ENCODE measurements around the gene XXYLT1.

The XXYLT1 gene

DNA sequence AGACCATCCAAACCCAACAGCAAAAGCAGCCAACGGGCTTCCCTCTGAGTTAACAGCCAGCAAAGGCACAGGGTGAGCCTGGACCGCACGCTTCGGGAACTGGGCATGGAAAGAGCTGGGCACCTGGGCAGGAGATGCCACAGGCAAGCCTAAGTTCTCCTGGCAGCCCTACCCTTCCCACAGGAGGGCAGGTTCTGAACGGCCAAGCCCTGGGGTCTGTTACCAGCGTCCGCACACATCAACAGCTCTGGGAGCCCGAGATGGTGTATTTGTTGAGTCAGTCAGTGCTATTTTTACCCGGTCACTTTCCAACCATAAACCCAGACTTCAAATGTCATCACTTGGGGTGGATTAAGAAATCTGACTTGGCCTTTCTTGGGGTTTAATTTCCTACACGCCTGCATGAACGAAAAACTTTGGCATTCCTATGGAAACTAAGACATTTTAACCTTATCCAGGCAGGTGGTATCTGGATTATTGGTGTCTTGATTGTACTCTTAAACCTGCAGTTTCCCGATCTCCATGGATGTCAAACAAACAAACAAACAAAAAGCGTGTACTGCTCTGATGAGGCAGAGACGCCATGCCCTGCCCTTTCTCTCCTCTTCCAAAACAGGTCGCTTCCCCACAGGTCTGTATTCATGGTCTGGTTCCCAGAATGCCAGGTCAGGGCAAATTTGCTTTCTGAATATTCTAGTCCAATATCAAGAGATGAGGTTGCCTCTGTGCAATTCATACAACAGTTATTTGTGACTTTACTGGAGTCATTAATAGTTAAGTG is 99.7 kb downstream of the XXYLT1 start:
- DNase-seq (ENCODE audit: low read depth in 1 of 2, low spot score in 1 of 2), result no peak

DNA sequence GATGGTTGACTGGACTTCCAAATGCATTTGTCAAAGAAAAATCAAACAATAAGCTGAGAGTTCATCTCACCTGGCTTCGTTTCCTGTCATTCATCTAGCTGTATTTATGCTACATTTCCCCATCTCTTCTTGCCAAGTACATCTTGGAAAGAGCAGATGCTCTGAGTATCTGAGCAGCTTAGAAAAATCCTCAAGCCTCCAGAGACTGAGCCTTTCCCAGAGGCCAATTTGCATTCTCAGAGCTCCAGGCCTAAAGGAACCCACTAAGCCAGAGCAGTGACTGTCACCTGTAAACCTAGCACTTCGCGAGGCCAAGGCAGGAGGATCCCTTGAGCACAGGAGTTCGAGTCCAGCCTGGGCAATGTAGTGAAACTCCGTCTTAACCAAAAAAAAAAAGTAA is 100.5 kb downstream of the XXYLT1 start:
- no peak for DNase-seq (ENCODE audit: low read depth in 1 of 2, low spot score in 1 of 2)

DNA sequence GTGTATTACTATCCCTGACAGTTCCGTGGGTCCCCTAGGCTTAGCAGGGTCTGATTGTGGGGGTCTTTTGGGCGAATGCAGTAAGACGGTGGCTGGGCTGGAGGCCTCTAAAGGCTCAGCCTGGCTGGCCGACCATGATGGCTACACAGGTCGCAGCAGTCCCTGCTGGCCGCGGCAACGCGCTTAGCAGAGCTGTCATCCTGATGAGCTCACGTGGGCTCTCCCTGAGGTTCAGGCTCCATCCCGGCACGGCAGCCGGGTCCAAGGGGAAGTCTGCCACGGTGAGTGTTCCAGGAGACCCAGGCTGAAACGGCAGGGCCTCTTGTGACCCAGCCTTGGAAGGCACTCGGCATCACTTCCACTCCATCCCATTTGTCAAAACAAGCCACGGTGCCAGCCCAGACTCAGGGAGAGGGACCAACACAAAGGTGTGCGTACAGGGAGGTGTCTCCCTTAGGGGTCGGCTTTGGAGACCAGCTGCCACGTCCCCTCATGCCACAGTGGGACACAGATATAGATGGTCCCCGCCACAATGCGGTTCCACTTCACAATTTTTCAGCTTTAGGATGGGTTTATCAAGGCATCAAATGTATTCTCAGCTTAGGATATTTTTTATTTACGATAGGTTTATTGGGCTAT is 101.8 kb downstream of the XXYLT1 start:
- DNase-seq (ENCODE audit: low read depth in 1 of 2, low spot score in 1 of 2), result no peak

DNA sequence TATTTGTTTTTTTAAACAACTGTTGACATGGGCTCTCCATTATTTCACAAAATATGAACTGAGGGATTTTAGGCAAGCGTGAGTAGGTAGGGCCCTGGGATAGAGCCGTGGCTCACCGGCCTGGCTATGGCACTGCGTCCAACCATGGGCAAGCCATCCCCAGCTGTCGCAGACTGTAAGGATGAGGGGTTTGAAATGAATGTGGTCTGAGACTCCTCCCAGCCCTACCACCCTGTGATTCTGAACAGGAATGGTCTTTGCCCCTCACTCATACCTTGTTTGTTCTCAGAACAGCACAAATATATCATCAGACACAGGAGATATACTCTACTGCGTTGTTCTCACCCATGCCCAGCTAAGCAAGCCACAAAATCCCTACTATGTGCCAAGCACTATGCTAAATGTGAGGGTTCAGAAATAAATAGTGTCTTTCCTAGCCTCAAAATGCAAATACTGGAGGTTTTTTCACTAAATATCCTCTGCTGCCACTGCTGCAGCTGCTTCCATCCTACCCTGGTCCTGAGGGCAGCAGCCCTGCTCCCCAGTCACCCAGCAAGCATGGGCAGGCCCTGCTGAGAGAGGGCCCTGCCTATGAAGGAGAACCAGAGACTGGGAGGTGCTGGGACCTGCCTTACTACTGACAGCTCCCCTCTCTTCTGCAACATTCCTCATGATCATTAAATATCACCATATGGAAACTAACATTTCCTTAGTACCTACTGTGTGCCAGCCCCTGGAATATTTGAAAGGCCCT is 102.8 kb downstream of the XXYLT1 start:
- DNase-seq (ENCODE audit: low read depth in 1 of 2, low spot score in 1 of 2), result no peak

GRCh38 chr3:195165790-195166189 is 105.2 kb downstream of the XXYLT1 start:
- DNase-seq (ENCODE audit: low read depth in 1 of 2, low spot score in 1 of 2), result no peak

- no peak for DNase-seq (ENCODE audit: low read depth in 1 of 2, low spot score in 1 of 2)
These were observed 105.7 kb downstream of the XXYLT1 start for GRCh38 chr3:195165265-195165609.

GRCh38 chr3:195164573-195165264 is 106.2 kb downstream of the XXYLT1 start:
- no peak for DNase-seq (ENCODE audit: low read depth in 1 of 2, low spot score in 1 of 2)

DNA sequence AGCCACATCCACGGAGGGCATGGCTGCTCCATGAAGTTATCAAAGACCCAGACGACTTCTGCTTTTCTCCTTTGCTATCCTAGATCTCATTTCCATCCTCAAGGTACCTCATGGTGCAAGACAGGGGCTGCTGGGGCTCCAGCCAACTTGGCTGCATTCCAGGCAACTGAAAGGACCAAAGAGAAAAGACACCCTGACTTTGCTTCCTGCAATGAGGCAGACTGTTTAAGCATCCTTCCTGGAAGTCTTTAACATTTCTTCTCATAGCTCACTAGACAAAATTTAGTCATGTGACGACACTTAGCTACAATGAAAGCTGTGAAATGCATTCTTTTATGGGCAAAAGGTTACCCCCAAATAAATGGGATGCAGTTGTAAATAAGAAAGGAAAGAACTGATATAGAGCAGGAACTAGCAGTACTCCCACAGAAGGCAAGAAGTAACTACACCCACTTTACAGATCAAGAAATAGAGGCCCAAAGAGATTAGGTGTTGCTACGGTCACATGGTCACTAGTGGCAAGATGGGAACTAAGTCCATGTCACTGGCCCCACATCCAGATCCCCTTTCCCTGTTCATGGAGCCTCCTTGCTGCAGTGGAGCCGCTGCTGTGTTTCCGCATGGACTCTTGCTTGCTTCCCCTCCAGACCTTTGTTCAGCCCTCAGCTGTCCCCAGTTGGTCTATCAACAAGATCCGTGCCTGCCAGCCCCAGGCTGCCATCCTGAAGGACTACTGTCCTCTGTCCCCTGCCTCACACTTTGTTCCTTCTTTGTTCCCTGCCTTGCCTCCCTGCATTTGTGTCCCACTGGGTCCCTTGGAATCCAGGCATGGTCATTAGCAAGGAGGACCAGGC is 107.0 kb downstream of the XXYLT1 start:
- no peak for DNase-seq (ENCODE audit: low read depth in 1 of 2, low spot score in 1 of 2)

DNA sequence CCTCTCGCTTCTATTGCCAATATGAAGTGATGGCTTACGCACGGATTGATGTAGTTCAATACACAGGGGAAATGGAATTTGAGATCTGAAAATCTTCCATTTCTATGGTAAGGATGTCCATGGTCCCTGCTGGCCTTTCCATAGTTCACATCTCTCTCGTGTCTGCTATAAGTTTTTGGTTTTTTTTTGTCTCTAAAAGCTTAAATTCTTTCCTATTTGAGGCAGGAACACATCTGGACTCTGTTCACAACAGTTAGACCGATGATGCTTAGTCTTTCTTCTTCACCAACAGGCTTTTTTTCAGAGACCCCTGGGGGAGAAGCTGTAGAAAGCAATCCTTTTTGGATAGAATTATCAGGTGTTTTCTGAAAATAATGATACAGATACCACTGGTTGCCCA is 108.1 kb downstream of the XXYLT1 start:
- DNase-seq (ENCODE audit: low read depth in 1 of 2, low spot score in 1 of 2), result no peak

GRCh38 chr3:195162033-195162669 is 108.8 kb downstream of the XXYLT1 start:
- DNase-seq (ENCODE audit: low read depth in 1 of 2, low spot score in 1 of 2), result no peak

DNA sequence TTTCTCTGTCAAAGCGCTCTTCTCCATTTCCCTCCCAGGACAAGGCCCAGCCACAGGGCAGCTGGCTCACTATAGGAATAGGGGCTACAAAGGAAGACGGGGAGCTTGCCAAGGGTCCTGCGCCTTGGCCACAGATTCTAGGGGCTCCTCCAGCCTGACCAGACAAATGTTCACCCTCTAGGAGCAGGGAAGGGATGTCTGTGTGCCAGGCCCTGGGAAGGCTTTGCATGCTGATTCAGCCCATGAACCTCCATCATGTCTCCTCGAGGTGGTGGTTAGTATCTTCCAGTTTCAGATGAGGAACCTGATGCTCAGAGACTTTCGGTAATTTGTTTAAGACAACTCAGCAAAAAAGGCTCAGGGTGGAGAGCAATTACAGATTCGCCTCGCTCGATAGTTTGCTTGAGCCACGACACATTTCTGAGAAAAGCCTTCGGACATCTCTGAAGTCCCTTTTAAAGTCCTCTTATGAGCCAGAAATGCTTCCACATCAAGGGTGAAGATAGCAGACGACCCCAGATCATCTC is 110.0 kb downstream of the XXYLT1 start:
- no peak for DNase-seq (ENCODE audit: low read depth in 1 of 2, low spot score in 1 of 2)

DNA sequence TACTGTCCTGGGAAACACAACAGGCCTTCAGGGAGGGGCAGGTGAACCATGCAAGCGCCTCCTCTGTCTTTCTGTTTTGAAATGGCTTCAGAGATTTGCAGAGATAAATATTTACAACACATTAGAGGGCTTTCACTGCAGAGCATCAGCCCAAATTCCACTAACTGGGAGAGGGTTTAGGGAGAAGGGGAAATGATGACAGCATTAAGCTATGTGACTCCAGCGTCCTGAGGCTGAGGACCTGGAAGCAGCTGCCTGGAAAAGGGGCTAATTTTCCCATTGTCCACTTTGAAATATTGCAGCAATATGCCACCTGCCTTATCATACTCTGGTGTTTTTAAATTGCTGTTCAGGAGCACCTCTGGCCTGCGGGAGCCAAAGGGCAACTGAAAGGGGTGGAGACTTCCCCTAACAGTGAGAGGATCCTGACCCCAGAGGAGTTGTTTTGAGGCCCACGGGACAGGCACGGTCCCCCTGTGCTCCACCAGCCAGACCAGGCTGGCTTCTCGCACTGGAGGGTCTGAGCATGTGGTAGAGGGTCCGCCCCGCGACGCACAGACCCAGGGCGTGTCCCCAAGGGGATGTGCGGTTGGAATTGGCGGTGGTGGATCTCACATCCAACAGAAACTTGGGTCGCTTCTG is 110.6 kb downstream of the XXYLT1 start:
- DNase-seq (ENCODE audit: low read depth in 1 of 2, low spot score in 1 of 2), result no peak

DNA sequence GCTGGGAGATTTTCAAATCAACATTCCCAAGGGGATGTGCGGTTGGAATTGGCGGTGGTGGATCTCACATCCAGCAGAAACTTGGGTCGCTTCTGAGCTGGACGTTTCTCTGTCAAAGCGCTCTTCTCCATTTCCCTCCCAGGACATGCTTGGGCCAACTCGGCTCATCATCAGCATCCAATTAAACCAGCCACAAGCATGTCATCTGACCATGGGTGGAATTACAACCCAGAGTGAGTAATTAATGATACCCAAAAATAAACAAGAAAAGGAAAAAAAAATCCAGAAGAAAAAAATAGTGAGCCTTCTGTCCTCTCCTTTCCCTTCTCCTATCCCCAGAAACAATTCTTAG is 111.2 kb downstream of the XXYLT1 start:
- DNase-seq (ENCODE audit: low read depth in 1 of 2, low spot score in 1 of 2), result no peak

DNA sequence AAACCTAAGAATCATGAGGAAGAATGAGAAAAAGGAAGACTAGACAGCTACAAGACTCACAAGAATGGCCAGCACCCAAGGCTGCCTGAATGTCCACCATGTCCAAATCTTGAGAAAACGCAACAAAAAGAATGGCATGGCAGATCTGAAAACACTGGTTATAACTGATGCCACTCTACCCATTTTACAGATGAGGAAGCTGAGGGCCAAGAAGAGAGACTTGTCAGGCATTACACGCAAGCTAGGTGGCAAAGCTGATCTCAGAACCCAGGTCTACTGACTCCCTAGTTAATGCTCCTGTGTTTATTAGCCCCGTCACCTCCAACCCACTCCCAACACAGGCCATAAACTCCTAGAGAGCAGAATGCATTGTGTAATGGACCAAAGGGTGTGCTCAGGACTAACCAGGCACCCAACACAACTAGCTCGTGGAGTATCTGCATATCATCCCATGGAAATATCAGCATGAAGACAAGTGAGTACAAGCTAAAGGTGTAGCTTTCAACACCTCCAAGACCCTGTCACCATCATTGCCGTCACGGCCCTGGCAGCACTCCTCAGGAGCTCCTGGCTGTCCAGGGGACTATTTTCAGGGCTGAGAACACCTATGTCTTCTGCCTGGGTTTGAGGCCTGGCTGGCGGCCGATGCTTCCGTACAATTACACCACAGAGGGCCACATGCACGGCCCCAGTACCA is 111.7 kb downstream of the XXYLT1 start:
- DNase-seq (ENCODE audit: low read depth in 1 of 2, low spot score in 1 of 2), result no peak

DNA sequence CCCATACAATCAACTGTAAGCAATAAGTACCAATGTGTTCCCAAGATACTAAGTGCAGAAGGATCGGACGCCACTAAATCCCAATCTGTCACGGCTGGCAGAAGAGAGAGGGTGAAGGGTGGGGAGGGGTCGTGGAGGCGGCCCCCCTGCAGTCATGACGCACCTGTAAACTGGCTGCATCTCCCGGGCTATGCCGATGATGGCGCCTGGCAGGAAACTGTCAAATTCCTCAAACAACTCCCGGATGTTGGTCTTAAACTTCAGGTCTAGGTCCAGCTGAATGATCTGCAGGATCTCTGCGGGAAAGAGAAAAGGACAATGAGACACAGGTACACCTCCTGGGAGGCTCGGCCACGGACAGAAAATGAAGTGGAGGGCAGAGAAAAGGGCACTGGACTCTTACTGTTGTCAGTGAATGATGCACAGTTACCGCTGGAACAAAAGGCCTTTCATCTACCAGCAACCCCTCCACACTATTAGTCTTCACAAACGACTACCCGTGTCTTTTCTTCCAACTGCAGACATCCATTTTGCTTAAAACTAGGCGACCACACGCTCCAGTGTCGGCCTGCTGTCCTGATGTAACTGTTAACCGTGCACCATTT is 114.6 kb downstream of the XXYLT1 start:
- DNase-seq (ENCODE audit: low read depth in 1 of 2, low spot score in 1 of 2), result no peak

DNA sequence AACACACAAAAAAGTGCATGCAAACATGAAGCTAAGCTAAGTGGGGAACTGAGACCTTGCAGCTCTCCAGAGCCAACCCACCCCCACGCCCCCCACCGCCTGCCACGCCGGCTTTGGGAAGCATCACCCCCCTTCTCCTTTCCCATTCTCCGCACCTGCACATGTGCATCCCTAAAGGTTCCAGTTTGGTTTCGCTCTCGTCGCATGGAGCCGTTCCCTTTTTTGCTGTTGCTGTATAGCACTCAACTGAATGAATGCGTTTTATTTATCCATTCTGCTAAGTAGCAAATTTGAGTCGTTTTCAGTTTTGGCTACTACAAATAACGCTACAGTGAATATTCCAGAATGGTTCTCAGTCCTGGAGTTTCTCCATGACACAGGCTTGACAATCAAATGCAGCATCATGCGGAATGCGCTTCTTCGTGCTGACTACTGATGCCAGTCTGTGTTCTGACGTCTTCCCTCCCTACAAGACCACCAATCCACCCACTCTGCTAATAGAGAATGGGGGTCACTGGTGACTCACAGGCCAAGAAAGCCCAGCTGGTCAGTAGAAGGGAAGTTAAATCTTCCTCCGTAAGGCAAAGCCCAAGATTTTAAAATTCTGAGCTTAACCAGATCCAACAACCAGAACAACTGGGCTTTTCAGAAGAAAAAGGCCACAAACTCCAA is 115.3 kb downstream of the XXYLT1 start:
- no peak for DNase-seq (ENCODE audit: low read depth in 1 of 2, low spot score in 1 of 2)

- DNase-seq (ENCODE audit: low read depth in 1 of 2, low spot score in 1 of 2), result no peak
These were observed 116.0 kb downstream of the XXYLT1 start for GRCh38 chr3:195154793-195155535.

Data from stimulated activated CD4-positive, alpha-beta T cell treated with anti-CD3 and anti-CD28 coated beads, Interleukin-15, amount 100 ng/mL, for 1 hour (primary cell).